HG03457 (cell line): ENCODE results near the gene NDUFA13.

Experiments
- ATAC-seq: cut with Tn5 transposase; IDR thresholded peaks from one replicate; pipeline ENCODE4 v1.9.1; 2021; ENCODE audit warnings: moderate number of reproducible peaks; ENCODE audit not compliant: unreplicated experiment

NDUFA13 gene

GRCh38 chr19:19566306-19566705 lies 50.3 kb downstream of the NDUFA13 start:
- ATAC-seq = no peak

GRCh38 chr19:19567391-19567790 lies 51.4 kb downstream of the NDUFA13 start:
- ATAC-seq = no peak

- no peak for ATAC-seq
Observed at GRCh38 chr19:19568802-19569756, 53.1 kb downstream of the NDUFA13 start.

GRCh38 chr19:19570571-19570970 lies 54.5 kb downstream of the NDUFA13 start:
- no peak for ATAC-seq

- ATAC-seq = no peak
Observed at GRCh38 chr19:19571071-19571786, 55.2 kb downstream of the NDUFA13 start.

GRCh38 chr19:19575411-19575810 lies 59.4 kb downstream of the NDUFA13 start:
- no peak for ATAC-seq
